ENCODE data around the gene TRABD2B. TPM values are rescaled to one million over a fixed set of nuclear protein-coding genes. Genes with fewer than 3 reads are reported as not detected.
A peak's percentile ranks its signal among the peaks of the same experiment; 100 is the strongest.

The TRABD2B gene
- total and polyA plus RNA-seq, 2 of the 13 experiments (the other 11 are each of a cell fraction or from before 2014, with no cell fraction given), result 0.04 TPM; not detected in 1

GRCh38 chr1:47918257-47918867, 78.8 kb downstream of the TRABD2B start (continued):
- TF ChIP-seq JUNB (CRISPR knock-in tag; IDR thresholded peaks at IDR 0.05; ENCODE audit: borderline replicate concordance), result no peak
- no peak for TF ChIP-seq ZNF432 (CRISPR knock-in tag; IDR thresholded peaks at IDR 0.05; ENCODE audit: borderline replicate concordance)
- no peak for TF ChIP-seq ZNF333 (CRISPR knock-in tag; IDR thresholded peaks at IDR 0.05; ENCODE audit: borderline replicate concordance)
- TF ChIP-seq SRSF4 (IDR thresholded peaks at IDR 0.05; ENCODE audit: low read depth, low read length, poor library complexity, severe bottlenecking), result no peak
- no peak for TF ChIP-seq SP4 (CRISPR knock-in tag; IDR thresholded peaks at IDR 0.05)
- TF ChIP-seq TCF12 (IDR thresholded peaks at IDR 0.05), result no peak
- TF ChIP-seq TCF12 (CRISPR knock-in tag; IDR thresholded peaks at IDR 0.05), result peak; percentile 85; the same call in 1 of the 2 replicates
- TF ChIP-seq MLLT10 (CRISPR knock-in tag; IDR thresholded peaks at IDR 0.05), result no peak
- TF ChIP-seq ZNF710 (CRISPR knock-in tag; IDR thresholded peaks at IDR 0.05; ENCODE audit: borderline replicate concordance), result peak; percentile 91
- TF ChIP-seq RERE (CRISPR knock-in tag; IDR thresholded peaks at IDR 0.05; ENCODE audit: low read depth), result no peak
- no peak for TF ChIP-seq CREB3 (CRISPR knock-in tag; IDR thresholded peaks at IDR 0.05)
- TF ChIP-seq SRSF9 (IDR thresholded peaks at IDR 0.05; ENCODE audit: borderline replicate concordance, insufficient read depth, low read depth, low read length, poor library complexity, severe bottlenecking), result no peak
- TF ChIP-seq ZNF274 (CRISPR knock-in tag; IDR thresholded peaks at IDR 0.05), result no peak
- TF ChIP-seq ZBTB44 (CRISPR knock-in tag; IDR thresholded peaks at IDR 0.05), result no peak
